ENCODE data around the gene NFAT5.

DNA sequence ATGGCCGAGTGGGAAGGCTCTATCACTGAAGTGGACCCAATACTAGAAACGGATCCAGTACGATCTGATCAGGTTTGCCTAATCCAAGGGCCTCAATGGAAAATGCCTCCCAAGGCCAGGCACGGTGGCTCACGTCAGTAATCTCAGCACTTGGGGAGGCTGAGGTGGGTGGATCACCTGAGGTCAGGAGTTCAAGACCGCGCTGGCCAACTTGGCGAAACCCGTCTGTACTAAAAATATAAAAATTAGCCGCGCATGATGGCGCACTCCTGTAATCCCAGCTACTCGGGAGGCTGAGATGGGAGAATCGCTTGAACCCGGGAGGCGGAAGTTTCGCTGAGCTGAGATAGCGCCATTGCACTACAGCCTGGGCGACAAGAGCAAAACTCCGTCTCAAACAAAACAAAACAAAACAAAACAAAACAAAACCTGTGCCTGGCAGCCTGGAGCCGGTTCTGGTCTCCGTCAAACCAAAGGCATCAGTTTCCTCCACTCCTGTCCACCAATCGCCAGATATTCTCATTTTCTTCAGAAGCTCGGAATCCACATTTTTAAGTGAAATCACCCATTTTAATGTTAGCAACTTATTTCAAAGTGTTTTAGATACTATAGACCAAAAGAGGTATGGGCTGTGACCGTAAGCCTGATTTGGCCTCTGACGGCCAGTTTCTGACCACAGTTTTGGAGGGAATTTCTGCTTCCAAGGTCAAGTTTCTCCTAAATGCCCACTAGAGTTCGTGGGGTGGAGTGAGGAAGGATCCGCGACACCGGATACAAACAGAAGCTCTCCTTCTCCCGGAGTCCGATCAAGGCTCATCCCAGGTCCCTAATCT lies 159.9 kb downstream of the NFAT5 start:
- TF ChIP-seq CTCF (IDR thresholded peaks at IDR 0.05) (no peak), POLR2A (IDR thresholded peaks at IDR 0.05) (no peak)
